ENCODE data around the gene PFKL.
"Not testable (repeated sequence)": the region's sequence is repeated elsewhere in the genome, so short reads cannot be mapped to it uniquely, and the experiment has no call there.

The PFKL gene

GRCh38 chr21:44349416-44349846 is 49.6 kb downstream of the PFKL start:
- DNase-seq, result no peak

- no peak for DNase-seq
Measured at GRCh38 chr21:44349847-44350772, 50.3 kb downstream of the PFKL start.

GRCh38 chr21:44350773-44351481 is 51.1 kb downstream of the PFKL start:
- no peak for DNase-seq

GRCh38 chr21:44351535-44352252 is 51.8 kb downstream of the PFKL start:
- no peak for DNase-seq

GRCh38 chr21:44352253-44352860 is 52.5 kb downstream of the PFKL start:
- no peak for DNase-seq

- no peak for DNase-seq
Measured at GRCh38 chr21:44353191-44353970, 53.5 kb downstream of the PFKL start, which contains the start of gene TRPM2. TRPM2 (plus strand) TSS chr21:44353621; CDS start chr21:44353701, 80 bp downstream.

GRCh38 chr21:44354001-44354405 is 54.1 kb downstream of the PFKL start:
- no peak for DNase-seq

- no peak for DNase-seq
Measured at GRCh38 chr21:44354775-44355771, 55.2 kb downstream of the PFKL start.

GRCh38 chr21:44356160-44356559 is 56.3 kb downstream of the PFKL start:
- DNase-seq, result no peak

- no peak for DNase-seq
Measured at GRCh38 chr21:44356636-44357035, 56.8 kb downstream of the PFKL start.

- DNase-seq, result no peak
Measured at GRCh38 chr21:44357064-44357837, 57.4 kb downstream of the PFKL start.

- DNase-seq, result no peak
Measured at GRCh38 chr21:44359396-44359795, 59.5 kb downstream of the PFKL start.

- DNase-seq, result no peak
Measured at GRCh38 chr21:44360159-44360558, 60.3 kb downstream of the PFKL start.

GRCh38 chr21:44361903-44362302 is 62.0 kb downstream of the PFKL start:
- DNase-seq, result not testable (repeated sequence)

GRCh38 chr21:44363278-44363677 is 63.4 kb downstream of the PFKL start:
- no peak for DNase-seq

- DNase-seq, result no peak
Measured at GRCh38 chr21:44364151-44365053, 64.5 kb downstream of the PFKL start.

- no peak for DNase-seq
Measured at GRCh38 chr21:44365251-44365966, 65.6 kb downstream of the PFKL start.

Measured in midbrain (tissue), 1 donor.